GM04504 (cell line): ENCODE measurements around the gene KCNK7.
A peak's percentile ranks its signal among the peaks of the same experiment; 100 is the strongest.
"Not testable (repeated sequence)": the region's sequence is repeated elsewhere in the genome, so short reads cannot be mapped to it uniquely, and the experiment has no call there.

ENCODE experiments used
- DNase-seq: peaks from one replicate; pipeline ENCODE4 v3.0.0-alpha.2; 2012; ENCODE audit warnings: low read depth

KCNK7 gene, protein sequence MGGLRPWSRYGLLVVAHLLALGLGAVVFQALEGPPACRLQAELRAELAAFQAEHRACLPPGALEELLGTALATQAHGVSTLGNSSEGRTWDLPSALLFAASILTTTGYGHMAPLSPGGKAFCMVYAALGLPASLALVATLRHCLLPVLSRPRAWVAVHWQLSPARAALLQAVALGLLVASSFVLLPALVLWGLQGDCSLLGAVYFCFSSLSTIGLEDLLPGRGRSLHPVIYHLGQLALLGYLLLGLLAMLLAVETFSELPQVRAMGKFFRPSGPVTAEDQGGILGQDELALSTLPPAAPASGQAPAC

DNA sequence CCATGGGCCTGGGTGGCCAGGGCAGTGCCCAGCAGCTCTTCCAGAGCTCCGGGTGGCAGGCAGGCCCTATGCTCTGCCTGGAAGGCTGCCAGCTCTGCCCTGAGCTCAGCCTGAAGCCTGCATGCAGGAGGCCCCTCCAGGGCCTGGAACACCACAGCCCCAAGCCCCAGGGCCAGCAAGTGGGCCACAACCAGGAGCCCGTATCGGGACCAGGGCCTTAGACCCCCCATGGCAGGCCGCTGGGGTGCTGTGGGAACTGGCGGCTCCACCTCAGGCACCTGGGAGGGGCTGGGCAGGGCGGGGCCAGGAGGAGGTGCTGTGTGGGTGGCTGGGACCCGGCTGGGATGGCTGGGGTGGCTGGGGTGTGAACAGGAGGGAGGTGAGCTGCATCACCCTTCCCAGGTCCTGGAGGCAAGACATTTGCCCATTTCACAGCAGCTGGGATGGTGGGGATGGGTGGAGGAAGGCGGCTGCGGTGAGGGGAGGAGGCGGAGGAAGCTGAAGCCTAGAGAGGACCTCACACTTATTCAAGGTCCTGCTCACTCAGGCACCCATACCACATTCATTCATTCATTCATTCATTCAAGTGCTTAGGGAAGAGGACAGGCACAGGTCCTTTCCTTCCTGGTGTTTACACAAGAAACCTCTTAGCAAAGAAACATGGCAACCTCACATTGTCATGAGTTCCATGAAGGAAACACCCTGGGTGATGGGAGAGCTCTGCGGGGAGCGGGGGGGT lies at the start of gene KCNK7:
TSS of gene KCNK7 (minus strand) at position 258 of the 739 bp plus-strand sequence. CDS start at position 230, 28 bp downstream.
- no peak for DNase-seq

DNA sequence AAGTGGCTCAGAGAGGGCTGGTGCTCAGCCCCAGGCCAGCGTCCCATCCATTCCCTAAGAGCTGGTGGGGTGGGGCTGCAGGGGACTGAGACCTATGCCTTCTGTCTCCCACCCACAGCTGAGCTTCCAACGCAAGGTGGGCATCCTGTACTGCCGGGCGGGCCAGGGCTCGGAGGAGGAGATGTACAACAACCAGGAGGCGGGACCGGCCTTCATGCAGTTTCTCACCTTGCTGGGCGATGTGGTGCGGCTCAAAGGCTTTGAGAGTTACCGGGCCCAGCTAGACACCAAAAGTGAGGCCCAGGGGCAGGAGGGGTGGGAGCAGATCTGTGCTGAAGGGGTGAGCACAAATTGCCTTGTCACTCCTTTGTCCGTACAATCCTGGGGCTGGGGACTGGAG lies 49.2 kb upstream of the KCNK7 start:
- no peak for DNase-seq

DNA sequence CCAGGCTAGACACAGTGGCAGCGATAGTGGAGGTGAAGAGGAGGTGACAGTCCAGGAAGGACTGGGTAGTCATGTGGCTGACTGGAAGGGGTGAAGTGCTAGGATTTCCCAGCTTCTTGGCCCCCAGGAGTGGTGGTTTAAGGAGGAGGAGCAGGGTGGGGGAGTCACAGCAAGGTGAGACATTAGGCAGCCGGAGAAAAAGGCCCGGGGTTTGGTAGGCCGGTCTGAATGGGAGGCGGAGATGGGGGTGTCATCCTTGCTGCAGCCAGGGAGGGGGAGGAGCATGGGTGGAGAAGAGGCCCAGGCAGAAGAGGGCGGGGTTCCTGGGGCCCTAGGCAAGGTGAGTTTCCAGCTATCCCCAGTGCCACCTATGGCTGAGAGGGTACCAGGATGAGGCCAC lies 48.4 kb upstream of the KCNK7 start:
- no peak for DNase-seq

DNA sequence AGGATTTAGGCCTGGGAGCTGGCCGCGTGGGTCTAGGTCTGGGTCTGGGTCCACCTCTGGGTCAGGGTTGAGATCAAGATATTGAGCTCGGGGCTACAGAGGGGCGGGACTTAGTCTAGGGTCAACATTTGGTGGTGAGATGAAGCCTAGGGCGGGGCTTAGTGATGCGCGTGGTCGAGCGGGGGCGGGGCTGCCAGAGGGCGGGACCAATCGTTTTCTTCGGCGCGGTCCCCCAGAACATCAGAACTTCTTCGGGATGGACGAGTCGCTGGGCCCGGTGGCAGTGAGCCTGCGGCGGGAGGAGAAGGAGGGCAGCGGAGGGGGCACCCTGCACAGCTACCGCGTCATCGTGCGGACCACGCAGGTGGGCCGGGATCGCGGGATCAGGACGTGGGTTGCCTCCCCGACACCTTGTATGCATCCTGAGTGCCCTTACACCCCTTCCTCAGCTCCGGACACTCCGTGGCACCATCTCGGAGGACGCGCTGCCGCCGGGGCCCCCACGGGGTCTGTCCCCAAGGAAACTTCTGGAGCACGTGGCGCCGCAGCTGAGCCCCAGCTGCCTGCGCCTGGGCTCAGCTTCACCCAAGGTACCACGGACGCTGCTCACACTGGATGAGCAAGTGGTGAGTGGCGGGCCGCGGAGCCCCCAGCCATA lies 46.5 kb upstream of the KCNK7 start:
- DNase-seq = no peak

DNA sequence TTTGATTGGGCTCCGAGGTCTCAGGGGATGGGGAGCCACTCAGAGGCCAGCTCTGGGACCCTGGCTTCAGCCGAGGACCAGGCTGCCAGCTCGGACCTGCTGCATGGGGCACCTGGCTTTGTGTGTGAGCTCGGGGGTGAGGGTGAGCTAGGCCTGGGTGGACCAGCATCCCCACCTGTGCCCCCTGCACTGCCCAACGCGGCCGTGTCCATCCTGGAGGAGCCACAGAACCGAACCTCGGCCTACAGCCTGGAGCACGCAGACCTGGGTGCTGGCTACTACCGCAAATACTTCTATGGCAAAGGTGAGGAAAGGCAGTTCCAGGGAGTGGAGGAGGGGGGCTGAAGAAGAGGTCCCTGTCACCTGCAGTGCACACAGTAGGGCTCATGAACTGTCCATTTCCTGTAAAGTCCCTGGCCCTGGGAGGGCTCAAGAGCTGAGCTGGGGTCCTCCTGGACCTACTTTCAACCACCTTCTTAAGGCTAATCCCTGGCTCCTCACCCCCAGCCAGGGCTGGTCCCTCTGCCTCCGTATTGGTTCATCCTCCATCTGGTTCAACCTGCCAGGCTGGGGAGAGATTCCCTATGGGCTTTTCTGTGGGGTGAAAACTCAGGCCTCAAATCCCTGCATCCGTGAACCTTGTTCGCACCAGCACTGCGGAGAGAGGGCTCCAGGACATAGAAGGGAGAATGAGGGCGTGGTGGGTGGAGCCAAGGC lies 45.9 kb upstream of the KCNK7 start:
- DNase-seq = no peak

DNA sequence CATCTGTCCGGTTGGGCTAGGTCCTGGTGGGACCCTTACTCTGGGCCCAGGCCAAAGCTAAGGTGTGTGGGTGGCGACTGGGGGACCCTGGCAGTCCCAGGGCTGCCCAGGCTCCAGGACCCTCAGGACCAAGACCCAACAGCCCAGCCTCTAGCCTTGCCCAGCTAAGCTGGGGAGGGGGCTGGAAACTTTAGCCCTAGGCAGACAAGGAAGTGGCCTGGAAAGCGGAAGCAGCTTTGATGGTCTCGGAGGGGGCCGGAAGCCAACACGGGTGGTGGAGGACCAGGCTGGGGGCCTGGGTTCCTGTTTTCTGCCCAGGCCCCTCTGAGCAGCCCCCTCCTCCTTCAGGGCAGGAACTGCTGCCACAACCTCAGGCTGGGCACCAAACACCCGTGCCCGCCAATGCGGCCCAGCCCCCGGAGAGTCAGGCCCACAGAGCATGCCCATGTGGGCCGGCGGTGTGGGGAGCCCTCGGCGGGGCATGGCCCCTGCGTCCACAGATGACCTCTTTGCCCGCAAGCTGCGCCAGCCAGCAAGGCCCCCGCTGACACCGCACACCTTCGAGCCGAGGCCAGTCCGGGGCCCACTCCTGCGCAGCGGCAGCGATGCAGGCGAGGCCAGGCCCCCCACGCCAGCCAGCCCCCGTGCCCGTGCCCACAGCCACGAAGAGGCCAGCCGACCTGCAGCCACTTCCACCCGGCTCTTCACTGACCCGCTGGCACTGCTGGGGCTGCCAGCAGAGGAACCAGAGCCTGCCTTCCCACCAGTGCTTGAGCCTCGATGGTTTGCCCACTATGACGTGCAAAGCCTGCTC lies 45.1 kb upstream of the KCNK7 start:
- no peak for DNase-seq

DNA sequence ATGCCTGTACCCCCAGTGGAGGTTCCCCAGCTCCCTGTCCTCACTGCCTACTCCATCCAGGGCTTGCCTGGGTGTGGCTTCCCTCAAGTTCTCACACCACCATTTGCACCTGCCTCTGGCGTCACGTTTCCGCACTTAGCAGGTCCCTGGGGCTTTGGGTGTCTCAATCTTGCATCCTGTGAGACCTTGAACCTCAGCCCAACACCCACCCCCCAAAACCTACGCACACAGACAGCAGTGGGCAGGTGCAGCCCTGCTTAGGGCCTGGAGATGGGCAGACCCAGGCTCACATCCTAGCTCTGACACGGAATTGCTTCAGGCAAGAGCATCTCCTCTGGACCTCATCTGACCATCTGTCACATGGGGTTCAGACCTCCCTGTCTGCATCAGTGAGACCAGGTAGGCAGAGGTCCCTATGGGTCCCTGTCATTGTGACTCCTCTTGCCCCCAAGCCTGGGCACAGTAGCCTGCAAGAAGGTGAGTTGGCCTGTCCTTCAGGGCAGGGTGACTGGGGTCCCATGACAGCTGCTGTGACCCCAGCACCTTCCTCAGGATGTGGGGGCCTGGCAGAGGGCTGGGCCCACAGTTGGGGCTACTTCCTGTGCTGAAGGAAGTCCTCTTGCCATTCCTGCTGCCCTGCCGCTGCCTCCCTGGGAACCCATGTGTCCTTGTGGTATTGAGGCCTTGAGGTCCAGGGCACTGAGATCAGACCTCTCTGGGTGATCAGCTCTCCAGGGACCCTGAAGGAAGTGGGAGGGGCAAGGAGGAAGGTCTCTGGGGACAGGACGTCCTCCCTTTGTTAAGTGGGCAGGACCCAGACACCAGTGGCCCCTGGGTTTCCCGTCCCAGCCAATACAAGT lies 44.3 kb upstream of the KCNK7 start:
- DNase-seq = no peak

DNA sequence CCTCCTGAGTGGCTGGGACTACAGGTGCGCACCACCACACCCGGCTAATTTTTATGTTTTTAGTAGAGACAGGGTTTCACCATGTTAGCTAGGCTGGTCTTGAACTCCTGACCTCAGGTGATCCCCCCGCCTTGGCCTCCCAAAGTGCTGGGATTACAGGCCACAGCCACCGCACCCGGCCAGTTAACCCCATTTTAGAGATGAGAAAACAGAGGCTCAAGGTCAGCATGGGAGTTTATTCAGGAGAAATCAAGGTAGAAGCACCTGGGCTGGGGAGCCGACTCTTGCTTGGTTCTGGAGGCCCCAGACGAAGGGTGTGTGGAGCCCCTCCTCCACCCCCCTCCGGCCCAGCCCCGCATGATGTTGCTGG lies 43.6 kb upstream of the KCNK7 start:
- DNase-seq = not testable (repeated sequence)

DNA sequence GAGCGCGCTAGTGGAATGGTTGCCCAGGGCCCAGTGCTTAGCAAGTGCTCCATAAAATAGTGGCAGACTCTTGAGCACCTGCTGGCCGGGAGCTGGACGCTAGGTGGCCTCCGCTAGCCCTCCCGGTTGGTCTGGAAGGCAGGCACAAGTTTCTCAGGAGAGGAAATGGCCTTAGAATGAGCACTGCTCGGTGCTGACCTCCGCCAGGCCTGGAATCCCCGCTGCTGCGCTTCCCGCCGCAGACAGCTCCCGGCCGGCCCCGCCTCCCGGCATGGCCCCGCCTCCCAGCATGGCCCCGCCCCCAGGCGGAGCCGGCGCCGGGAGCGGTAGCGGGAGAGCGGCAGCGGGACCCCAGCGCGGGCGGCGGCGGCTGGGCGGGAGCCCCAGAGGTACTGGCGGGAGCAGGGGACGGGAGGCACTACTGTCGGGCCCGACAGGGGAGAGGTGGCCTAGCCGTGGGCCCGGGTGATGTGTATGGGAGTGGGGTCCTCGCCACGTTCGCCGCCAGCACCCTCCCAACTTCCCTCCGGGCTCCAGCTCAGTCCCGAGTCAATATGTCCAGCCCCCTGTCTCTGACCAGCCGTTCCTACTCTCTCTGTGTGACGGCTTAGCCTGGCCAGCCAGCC lies 42.3 kb upstream of the KCNK7 start, which contains the start of gene SIPA1:
TSS of gene SIPA1 (plus strand) at position 308 of the 626 bp plus-strand sequence. CDS start 2,821 bp downstream, outside the sequence.
- DNase-seq = peak; percentile 80

DNA sequence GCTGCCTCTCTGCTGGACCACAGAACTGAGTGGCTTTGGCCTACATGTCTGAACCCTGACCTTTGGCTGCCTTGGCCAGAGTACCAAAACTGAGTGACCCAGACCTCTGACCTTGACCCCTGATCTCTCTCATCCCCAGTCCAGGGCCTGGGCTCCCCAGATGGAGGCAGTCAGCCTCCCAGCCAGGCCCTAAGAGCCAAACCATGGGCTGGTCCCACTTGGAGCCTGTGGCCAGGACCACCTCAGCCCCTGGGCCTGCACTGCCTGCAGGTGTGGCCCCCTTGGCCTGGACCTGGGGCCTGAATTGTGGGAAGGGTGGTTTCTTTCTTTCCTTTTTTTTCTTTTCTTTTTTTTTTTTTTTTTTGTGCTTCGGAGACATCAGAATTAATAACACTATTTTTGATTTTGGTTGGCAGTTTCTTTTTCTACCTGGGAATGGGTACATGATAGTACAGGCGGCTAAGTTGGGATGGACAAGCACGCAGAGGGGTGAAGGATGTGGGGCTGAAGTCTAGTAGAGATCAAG lies 41.5 kb upstream of the KCNK7 start:
- no peak for DNase-seq

DNA sequence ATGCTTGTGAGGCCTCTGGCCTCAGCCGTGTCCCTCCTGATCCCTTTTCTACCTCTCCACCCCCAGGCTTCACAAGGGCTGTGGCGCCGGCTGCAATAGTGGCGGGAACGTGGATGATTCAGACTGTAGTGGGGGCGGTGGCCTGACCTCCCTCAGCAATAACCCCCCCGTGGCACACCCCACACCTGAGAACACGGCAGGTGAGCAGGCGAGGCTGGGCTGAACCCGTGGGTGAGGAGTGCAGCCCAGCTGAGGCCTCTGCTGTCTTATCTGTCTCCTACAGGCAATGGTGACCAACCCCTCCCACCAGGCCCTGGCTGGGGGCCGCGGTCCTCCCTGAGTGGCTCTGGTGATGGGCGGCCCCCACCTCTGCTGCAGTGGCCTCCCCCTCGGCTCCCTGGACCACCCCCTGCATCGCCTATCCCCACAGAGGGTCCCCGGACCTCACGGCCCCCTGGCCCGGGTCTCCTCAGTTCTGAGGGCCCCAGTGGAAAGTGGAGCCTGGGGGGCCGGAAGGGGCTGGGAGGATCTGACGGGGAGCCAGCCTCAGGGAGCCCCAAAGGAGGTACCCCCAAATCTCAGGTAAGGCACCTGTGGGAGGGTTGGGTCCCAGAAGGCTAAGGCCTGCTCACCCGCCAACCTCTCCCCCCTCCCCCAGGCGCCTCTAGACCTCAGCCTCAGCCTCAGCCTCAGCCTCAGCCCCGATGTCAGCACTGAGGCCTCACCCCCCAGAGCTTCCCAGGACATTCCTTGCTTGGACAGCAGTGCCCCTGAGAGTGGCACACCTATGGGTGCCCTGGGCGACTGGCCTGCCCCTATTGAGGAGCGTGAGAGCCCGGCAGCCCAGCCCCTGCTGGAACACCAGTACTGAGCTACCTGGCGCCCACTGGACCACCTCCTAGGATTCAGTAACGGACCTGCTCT lies 40.8 kb upstream of the KCNK7 start:
- DNase-seq = no peak

DNA sequence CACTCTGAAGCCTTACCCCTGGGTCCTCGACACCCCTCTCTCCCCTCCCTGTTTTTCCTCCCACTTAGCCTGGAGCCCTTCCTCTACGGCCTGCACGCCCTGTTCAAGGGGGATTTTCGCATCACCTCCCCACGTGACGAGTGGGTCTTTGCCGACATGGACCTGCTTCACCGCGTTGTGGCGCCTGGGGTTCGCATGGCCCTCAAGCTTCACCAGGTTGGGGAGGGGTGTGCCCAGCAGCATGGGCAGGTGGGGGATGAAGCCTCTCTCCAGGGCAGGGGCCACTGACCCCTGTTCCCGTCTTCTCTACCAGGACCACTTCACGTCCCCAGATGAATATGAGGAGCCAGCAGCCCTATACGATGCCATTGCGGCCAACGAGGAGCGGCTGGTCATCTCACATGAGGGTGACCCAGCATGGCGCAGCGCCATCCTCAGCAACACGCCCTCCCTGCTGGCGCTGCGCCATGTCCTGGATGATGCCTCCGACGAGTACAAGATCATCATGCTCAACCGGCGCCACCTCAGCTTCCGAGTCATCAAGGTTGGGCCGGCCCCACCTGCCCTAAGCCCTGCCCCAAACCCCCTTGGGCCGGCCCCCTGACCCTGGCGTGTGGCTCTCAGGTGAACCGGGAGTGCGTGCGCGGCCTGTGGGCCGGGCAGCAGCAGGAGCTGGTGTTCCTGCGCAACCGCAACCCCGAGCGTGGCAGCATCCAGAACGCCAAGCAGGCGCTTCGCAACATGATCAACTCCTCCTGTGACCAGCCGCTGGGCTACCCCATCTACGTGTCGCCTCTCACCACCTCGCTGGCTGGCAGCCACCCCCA lies 39.5 kb upstream of the KCNK7 start:
- DNase-seq = no peak

DNA sequence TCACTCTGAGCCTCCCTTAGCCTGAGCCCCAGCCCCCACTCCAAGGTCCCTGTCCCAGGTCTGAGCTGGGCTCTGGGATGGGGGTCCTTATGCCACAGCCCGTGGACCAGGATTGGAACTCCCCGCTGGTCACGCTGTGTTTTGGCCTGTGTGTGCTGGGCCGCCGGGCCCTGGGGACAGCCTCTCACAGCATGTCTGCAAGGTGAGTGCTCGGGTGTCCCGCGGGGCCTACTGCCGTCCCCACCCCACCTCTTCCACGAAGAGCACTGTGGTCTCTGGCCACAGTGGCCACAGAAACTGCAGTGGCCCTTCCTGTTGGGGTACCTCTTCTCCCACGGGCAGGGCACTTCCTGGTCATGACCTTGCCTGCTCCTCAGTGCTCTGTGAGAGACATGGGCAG lies 38.8 kb upstream of the KCNK7 start:
- no peak for DNase-seq

DNA sequence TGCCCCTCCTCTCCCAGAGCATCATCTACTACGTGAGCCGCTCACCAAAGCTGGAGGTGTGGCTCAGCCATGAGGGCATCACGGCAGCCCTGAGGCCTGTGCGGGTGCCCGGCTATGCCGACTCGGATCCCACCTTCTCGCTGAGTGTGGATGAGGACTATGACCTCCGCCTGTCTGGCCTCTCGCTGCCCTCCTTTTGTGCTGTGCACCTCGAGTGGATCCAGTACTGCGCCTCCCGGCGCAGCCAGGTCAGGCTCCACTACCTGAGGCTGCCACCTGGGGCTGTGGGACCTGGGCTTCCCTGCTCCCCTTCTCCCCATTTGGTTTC lies 38.5 kb upstream of the KCNK7 start:
- DNase-seq = no peak

DNA sequence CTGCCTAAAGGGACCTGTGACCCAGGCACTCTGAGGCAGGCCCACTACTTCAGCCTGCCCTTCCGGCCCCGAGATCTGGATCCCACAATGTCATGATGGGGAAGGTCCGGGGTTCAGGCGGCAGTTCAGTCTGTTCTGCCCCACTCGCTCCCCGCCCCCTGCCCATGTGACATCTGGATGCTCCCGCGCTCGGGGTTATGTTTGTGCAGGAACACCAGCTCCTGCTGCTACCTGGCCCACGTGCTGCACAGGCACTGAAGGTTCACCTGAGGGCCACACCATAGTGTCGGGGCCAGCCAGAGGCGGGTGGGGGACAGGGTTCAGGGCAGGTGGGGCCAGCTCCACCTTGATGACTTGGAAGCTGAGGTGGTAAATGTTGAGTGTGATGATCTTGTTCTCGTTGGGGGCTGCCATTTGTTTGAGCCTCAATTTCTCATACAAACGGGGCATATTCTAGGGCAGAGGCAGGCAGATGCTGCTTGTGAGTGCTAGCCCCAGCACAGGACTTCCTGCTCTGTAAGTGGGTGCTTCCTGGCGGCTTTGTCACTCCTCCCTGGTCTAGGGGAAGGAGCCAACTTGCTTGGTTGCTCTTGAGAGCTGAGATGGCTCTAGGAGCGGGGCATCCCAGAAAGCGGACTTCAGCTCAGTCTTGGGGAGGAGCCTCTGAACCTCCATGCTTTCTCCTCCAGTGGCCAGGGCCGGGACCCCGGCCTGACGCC lies 37.9 kb upstream of the KCNK7 start:
- no peak for DNase-seq

DNA sequence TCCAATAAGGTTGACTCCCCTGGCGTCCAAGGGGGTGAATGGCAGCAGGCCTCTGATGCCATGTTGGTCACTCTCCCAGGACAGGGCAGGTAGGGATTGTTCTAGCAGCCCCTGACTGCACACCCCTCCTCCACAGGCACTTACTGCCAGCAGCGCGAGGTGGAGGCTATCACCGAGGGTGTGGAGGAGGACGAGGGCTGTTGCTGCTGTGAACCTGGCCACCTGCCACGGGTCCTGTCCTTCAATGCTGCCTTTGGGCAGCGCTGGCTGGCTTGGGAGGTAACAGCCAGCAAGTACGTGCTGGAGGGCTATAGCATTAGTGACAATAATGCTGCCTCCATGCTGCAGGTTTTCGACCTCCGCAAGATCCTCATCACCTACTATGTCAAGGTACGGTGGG lies 34.6 kb upstream of the KCNK7 start:
- no peak for DNase-seq

DNA sequence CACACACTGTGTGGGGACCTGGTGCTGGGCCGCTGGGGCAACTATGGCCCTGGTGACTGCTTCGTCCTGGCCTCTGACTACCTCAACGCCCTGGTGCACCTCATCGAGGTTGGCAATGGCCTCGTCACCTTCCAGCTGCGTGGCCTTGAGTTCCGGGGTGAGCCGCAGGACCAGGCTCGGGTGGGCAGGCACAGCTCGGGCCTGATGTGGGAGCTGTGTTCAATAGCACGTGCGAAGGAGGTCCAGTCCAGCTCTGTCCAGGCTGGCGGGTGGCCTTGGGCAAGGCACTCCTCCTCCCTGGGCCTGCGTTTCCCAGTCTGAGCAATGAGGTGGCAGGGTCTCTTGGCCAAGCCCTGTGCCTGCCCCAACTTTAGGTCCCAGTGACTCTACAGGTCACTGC lies 34.0 kb upstream of the KCNK7 start:
- no peak for DNase-seq
